GM18520 (cell line): Measurements from ENCODE around the gene GPR158.

Experiments
- ATAC-seq: cut with Tn5 transposase; IDR thresholded peaks from one replicate; pipeline ENCODE4 v1.9.1; 2021; ENCODE audit not compliant: unreplicated experiment

Gene GPR158

DNA sequence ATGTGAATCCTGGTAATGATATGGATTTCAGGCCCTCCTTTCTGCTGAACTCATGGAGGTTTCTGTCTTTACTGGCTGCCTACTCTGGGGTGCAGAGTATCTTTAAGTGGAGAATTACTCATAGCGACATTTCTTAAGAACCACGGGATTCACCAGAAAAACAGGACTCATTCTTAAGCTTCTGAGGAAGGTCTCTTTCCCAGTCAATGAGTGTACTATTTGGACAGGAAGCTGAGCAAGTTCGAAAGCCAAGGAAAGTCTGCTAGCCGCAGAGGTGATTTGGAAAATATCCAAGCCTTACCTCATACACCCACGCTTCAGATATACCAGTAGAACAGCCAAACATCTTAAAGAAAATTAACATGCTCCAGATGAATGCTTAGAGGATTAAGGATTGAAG lies 381.7 kb downstream of the GPR158 start:
- ATAC-seq, result no peak

DNA sequence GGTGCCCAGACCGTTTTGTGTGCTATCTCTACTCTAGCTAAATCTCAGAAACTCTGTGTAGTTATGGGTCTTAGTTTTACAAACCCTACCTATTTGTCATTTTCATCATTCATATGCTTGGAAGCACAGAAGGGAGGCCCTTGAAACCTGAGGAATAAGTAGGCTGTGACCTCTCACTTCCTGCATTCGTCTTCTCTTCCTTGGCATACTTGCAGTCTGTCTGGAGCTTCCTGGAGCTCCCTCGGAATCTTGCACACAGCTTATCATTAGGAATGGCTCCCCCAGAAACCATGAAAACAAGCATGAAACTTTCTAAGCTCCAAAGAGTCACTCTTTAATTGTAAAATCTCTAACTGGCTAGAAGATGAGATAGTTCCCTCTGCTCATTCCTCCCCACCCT lies 382.3 kb downstream of the GPR158 start:
- ATAC-seq, result no peak

DNA sequence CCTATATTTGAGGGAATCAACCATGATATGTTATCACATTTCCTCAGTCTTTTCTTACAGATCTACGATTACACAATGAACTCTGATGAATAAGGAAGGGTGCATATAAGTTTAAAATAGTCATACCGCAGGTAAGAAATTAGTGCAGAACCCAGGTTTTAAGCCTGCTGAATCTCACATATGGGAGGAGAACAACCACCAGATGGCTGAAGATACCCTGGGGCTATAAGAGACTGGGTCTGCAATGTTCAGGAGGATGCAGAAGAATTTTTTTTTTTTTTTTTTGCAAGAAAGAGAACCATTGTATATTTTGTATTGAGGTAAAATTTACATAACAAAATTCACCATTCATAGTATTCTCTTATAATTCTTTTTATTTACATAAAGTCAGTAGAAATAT lies 387.0 kb downstream of the GPR158 start:
- ATAC-seq, result no peak

DNA sequence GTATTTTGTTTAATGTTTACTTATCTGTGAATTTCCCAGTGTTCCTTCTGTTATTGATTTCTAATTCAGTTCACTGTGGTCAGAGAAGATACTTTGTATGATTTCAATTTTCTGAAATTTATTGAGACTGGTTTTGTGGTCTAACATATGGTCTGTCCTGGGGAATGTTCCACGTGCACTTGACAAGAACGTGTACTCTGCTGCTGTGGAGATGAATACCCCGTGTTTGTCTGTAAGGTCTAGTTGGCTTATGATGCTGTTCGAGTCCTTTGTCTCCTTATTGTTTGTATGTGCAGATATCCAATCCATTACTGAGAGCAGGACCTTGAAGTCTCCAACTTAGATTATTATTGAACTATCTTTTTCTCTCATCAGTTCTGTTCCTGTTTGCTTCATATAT lies 387.7 kb downstream of the GPR158 start:
- no peak for ATAC-seq

DNA sequence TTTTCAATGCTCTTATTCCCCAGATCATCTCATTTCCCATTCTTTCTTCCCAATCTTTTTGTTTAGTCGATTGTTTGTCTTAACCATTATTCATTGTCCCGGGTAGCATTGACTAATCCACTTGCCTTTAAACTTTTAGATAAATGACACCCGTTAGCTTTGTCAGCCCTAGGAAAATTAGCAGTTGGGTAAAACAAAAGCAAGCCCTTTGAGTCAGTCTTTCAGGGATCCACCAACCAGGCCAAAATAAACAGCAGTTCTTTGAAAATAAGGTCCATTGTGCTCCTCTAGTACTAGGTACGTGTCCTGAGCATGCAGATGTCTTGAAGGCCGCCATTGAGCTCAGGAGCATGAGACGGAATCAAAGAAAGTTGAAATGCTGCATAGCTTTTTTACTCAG lies 389.6 kb downstream of the GPR158 start:
- no peak for ATAC-seq

DNA sequence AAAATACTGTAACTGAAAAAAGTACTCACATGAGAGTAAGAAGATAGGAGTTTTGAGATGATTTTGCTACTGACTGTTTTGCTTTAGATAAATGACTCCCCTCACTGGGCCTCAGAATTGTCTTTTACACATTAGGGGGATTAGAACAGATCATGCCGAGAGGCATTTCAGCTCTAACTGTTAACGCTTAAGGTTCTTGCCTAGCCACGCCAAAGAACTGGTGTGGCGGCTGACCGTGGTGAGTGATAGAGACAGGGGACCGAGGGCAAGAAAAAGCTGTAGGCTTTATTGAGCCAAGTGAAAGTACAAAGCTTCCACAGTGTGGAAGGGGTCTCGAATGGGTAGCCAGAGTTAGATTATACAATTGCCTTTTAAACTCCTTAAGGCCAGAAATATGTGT lies 390.8 kb downstream of the GPR158 start:
- ATAC-seq, result no peak

DNA sequence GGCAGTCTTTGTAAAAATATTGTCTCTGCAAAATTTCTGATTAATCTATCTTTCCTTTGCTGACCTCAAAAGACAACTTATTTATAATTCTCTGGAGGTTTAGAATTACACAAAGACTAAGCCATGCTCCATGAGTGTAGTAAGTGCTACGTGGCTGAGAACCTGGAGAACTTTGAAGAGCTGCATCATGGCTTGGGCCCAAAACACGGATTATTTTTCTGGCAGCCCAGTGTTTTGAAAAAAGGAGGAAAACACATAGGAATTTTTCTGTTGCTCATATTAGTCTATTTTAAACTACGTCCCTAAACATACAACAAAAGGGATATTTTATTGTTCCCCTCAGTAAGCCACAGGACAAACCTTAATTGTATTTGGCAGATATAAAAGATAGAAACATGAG lies 398.5 kb downstream of the GPR158 start:
- no peak for ATAC-seq

DNA sequence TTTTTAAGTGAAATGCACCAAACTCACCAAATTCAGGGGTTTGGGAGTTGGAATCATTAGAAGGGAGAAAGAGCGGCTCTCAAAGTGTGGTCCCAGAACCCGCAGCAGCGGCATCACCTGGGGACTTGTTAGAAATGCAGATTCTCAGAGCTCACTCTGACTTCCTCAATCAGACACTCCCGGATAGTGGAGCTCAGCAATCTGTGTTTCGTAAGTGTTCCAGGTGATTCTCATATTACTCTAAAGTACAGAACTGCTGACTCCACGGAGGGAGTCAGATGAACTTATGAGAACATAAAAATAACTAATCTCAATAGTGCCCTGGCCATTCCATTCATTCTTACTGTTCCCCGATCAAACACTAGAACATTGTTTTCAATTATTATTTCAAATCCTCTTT lies 400.5 kb downstream of the GPR158 start:
- ATAC-seq, result no peak

DNA sequence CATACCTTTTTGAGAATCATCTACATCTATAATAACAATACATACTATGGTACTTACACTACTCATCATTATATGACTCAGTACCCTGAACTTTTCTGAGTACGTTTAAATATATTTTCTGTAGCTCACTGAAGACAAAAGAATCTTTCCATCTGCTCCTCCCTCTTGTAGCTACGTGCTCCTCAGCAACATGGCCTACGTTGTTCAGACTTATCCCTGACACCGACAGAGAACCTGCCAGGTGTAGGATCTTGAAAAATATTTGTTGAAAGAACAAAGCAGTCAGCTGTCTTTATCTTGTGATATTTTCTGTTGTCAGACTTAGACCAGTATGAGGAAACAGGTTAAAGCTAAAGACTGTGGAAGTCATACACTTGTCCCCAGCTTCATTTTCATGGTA lies 403.3 kb downstream of the GPR158 start:
- no peak for ATAC-seq

DNA sequence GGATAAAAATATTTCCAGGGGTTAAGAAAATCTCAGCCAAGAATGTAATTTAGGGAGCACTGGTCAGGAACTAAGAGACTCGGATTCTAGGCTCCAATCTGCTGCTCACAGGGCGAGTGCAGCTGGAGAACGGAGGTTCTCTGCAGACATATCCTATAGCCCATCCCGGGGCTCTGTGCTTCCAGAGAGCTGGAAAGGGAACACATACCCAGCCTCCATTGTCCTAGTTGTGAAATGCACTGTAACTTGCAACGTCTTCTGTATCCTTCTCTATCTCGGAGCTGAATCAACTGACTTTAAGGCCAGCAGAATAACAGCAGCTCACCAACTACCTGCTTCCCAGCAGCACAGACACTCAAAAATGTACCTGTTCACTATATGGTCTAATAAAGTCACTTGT lies 408.2 kb downstream of the GPR158 start:
- no peak for ATAC-seq

DNA sequence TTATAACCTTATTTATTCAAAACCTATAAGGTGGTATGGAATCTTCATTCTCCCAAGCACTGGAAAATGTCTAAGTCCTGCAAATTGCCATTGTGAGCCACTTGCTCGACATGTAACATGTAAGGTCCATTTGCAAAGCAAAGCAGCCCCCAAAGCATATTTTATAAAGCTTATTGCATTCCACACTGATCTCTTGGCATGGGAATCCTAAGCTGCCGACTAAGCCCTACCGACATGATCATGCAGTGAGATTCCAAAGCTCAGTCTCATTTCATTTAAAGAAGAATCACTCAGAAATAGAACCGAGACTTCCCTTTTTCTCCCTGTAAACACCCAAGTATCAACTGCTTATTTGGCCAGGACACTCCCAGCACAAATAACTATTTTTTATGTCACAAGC lies 425.9 kb downstream of the GPR158 start:
- ATAC-seq, result no peak

DNA sequence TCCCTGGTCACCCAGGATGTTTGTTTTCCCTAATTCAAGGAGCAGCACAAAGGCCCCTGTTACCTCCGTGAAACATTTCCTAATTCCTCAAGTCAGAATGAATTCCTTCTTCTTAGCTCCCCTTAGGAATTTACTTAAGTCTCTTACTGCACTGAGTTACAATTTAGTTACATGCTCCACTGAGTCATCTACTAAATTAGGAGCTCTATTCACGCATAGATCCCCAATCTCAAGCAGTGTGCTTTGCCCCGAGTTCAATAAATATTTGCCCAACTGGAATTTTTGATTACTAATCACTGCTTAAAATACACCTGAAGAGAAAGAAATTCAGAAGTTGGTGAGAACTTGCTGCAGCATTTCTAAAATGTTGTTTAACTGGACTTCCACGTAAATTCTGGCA lies 429.8 kb downstream of the GPR158 start:
- ATAC-seq, result no peak

DNA sequence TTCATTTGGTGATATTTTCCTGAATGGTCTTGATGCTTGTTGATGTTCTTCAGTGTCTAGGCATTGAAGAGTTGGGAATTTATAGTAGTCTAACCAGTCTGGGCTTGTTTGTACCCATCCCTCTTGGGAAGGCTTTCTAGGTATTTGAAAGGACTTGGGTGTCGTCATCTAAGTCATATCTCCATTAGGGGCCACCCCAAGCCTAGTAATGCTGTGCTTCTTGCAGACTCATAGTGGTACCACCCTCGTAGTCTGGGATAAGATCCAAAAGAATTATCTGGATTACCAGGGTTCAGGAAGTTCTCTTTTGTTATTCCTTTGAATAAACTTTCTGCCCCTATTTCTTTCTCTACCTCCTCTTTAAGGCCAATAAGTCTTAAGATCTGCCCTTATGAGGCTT lies 439.9 kb downstream of the GPR158 start:
- no peak for ATAC-seq

DNA sequence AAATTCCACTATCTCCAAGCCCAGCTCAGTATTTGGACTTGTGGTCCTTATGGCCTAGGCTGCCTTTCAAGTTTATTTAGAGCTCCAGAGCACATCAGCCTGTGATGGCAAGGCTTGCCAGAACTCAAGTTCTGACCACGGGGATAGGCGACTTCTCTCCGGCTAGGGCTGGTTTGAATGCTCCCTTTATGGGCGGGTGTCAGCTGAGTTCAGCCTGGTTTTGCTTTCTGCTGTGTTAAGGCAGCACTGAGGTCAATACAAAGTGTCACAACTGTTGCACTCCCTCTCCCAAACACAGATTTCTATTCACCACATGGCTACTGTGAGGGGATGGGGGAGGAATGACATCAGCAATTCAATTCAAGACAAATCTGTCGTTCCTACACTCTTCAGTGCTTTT lies 441.1 kb downstream of the GPR158 start:
- ATAC-seq, result no peak

DNA sequence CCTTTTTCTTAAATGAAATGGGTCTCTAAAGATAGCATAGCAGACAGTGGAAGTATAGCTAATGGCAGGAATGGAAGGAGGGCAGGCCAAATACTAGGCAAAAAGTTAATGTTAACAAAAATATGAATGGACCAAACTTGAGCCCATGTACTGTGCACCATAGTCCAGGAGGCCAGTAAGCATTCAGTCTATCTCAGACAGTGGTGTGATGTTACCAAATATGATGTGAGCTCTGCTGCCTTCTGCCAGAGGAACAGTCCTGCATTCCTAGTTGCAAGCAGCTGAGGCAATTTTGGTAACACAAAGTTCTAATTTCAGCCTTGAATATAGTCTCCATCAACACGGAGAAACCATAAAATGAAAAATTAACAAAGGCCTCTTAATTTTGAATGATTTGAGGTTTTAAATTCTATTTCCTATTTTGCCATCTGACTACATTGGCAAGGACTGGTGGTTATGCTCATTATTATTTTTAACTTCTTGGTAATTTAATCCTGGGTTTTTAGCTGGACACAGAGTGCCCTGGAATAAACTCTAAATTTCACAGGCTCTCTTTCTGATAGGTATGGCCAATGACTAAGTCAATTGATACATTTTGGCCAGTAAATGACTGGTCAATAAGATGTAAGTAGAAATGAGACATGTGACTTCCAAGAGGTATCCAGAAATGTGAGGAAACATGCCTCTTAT lies 442.2 kb downstream of the GPR158 start:
- ATAC-seq, result no peak

DNA sequence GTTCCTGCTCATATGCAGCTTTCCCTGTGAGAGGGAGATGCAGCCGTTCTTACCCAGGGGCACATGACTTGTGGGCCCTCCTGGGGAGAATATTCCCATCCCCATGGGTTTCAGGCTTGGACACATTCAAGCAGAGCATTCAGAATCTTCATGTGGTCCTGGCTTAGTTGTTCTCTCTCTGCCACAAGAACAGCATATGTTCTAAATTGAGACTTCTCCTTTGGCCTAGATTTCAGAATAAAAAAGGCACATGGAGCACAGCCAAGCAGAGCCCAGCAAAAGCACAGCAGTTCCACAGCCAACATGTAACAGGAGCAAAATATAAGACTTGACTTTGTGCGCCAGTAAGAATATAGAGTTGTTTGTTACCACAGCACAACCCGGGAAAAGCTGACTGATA lies 452.8 kb downstream of the GPR158 start:
- ATAC-seq, result no peak

DNA sequence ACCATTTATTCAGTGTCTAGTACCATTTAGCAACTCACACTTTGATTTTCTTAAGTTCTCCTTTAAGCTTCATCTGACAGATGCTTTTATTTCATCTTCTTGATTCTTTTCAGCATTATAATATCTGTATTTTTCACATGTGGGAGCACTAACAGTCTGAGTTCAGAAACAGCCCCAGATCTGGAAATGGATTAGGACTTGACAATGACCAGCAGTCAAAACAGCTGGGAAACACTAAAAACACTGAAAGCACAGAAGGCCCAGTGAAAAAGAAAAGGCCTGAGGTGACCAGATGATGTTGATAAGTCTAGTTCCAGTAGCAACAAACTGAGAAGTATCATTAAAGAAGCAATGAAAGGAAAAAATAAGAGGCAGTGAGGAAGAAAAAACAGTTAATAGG lies 454.5 kb downstream of the GPR158 start:
- ATAC-seq, result no peak

DNA sequence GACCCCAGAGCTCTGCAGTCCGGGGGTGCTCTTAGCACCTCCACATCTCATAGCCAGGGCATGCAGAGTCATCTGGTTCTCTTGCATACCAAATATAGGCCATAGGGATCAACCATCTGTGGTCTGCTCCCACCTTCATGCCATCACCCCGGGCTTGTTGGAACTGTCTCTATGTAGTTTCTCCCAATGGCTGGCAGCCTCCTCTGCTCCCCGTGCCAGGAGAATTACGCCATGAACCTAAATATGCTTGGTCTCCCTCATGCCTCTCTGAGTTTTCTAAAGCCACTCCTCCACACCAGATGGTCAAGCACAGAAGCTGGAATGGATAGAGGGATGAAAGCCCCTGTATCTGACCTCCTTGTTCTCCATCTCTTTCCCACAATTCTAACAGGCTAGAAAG lies 456.7 kb downstream of the GPR158 start:
- no peak for ATAC-seq

DNA sequence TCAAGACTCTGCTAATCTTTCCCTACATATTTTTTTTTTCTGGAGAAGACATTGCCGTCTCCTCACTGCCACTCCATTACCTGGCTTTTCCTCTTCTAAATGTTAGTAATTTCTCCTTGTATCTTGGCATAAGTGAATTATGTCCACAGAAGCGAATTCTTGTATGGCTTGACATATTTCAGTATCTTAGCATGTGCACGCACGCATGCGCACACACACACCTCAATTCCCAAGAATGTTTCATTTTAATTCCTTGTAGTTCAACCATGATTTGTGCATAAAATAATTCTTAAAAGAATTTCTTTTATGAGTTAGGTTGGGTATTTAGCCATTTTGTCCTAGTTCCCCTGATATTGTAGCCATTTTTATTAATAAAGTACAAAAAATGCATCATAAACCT lies 458.0 kb downstream of the GPR158 start:
- ATAC-seq, result no peak

DNA sequence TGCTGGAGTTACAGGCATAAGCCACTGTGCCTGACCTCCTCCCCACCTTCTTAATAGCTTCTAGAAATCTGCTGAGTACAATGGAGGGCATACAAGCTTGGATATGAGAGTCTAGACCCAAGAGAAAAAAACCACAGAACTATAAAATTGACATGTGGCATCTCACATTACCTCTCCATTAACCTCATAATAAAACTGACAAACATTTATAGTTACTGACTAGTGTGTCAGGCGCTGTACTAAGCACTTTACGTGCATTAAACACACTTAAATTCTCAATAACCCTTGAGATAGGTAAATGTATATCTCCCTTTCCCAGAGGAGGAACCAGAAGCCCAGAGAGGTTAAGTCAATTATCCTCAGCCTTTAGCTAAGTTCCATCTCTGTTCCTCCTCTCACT lies 458.7 kb downstream of the GPR158 start:
- ATAC-seq, result no peak

DNA sequence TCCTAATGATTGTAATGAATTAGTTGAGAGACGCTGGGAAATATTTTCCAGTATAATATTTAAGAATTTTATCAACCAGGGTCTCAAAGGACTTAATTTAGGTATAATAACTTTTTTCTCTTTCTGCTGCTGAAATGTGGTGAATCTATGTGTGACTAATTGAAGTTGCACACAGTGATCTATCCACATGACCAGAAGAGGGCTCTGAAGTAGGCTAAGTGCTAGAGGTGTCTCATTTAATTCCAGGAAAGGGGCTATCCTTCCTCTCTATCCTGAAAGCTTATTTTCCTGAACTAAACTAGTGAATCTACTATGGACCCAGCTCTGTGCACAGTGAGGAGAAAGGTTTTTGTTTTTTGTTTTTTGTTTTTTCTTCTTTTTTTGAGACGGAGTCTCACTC lies 464.8 kb downstream of the GPR158 start:
- no peak for ATAC-seq

DNA sequence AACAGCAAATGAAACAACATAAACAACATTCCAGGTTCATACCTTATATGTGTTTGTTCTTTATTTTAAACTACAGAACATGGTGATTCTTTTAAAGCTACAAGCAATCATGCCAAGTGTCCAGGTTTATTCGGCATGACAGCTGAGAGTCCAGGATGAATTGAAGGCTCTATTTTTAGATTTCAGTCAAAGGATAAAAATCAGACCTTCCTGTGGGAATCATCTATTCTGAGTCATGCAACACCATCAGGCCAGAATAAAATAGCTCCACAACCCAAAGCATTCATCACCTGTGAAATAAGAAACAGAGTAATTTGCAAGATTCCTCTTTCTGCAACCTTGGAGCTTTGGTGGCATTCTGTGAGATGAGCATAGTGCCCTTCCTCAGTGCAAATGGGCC lies 466.8 kb downstream of the GPR158 start:
- ATAC-seq, result no peak

DNA sequence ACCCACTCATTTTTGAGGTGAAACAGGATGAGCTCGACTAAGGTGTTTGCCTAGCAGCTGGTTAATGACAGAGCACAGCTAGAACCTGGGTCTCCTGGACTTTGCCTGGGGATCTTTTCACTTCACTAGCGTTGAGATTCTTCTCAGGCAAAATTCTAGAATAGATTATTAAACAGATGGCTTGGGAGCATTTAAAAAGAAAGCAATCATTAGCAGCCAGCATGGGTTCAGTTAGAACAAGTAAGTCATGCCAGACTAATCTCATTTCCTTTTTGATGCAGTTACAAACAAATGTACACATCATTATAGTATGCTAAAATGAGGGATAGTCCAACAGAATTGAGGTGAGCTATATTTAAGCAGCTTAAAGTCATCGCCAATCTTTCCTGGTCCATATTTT lies 467.9 kb downstream of the GPR158 start:
- no peak for ATAC-seq

DNA sequence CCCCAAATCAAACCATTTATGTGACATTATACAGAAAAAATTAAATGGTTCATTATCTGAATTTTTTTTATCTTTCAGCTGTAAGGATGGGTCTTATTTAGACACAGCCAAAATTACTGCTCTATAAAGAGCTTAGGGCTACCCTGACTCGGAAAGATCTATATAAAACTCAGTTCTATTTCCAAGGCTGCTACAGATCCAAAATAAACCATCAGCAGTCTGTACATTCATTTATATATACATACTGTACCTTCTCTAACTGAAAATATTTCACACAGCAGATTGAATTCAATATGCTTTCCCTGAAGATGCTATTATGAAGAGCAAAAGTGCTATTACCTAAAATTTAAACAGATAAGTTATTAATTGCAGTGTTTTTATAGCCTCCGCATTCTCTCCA lies 471.6 kb downstream of the GPR158 start:
- ATAC-seq, result no peak
